Raji (cell line): ENCODE data around the gene MRPL40.

ENCODE experiments used
- POLR2A ChIP-seq: IDR thresholded peaks from 2 replicates; pipeline ENCODE4 v1.6.1; 2011; ENCODE audit warnings: low read depth, low read length, control low read depth; ENCODE audit not compliant: insufficient read depth

Gene MRPL40

DNA sequence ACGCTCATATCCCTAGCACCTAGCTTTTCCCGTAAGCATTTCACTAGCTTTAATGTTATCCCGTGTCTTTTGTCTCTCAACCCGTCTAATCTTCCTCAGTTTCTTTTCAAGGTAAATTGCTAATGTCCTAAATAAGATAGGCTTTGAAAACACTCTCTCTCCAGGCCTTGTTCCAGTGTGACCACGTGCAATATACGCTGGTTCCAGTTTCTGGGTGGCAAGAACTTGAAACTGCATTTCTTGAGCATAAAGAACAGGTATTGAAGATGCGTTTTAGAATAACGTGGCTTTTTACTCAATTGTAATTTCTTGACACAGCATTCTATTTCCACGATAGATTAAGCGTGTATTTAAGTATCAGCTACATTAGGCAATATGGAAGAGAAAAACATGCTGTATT, 48.4 kb downstream of the MRPL40 start:
- TF ChIP-seq POLR2A, result no peak

DNA sequence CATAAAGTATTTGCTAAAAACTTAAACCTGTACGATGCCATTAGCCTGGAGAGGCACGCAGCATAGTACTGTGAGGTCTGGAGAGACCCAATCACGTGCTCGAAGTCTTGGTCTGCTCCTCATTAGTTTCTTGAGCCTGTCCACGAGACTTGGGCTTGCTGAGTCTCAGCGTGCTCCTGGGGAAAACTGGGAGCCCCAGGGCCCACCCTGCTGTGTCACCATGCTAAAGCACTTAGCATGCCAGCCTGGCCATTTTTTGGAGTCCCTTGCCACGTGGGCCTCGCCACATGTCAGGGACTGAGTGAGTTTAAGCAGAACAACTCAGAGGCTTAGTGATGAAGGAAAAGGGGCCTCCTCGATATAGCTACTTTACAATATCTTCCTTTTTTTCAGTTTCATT, 50.0 kb downstream of the MRPL40 start:
- TF ChIP-seq POLR2A, result no peak

DNA sequence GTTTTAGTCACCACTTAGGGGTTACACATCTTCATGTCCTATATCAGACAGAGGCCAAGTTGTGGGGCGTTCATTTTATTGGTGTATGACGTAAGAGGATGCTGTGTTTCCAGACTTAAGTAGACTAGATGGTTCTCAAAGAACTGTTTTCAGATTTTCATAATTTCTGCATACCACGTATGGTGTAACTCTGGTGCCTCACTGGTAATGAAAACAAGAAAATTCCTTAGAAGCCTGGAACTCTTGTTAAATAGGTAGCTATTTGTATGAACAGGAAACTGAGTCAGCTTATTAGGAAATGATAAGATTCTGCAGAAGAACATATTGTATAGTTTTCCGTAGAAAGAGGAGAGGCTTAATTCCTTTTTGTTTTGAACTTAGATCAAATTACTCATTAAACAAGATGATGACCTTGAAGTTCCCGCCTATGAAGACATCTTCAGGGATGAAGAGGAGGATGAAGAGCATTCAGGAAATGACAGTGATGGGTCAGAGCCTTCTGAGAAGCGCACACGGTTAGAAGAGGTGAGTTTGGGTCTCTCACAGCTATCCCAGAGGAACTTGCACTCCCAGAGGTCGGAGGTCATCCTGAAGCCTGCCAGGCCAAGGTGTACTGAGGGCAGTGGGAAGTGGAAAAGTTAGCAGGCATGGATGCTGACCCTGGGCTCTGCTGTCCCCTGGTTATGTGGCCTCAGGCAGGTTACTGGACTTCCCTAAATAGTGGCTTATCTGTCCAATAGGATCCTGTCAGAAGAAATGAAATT, 51.3 kb downstream of the MRPL40 start:
- TF ChIP-seq POLR2A, result no peak
